Measurements from ENCODE around the gene MFAP2. TPM values are rescaled to one million over a fixed set of nuclear protein-coding genes. Genes with fewer than 3 reads are reported as not detected.

MFAP2 gene
- total RNA-seq, 1 donor from 2014 or later: 172 TPM

DNA sequence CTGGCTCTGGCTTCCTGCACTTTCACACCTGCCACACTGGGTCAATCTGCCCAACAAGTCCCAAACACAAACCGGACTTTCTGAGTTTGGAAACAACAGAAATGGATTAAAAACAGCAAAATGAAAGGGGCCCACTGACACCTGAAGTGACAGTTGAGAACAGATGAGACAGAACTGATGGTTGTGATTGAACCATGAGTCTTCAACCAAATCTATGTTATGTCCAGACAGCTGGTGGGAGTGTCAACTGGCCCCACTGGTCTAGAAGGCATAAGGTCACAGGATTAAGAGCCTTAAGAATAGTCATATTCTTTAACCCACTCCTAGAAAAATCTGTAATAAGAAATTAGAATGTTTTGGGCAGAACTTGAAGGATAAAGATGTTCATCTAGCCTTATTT lies 44.3 kb upstream of the MFAP2 start:
- no peaks in the 10 kb centered on the region for H3K27me3 Mint-ChIP-seq (ENCODE audit: unreplicated experiment)
- no peak overlapping the region for H3K4me3 Mint-ChIP-seq (ENCODE audit: unreplicated experiment)
- no peaks in the 10 kb centered on the region for H3K4me1 Mint-ChIP-seq (ENCODE audit: unreplicated experiment)
- peaks cover 59% of the 10 kb centered on the region for H3K36me3 Mint-ChIP-seq (ENCODE audit: unreplicated experiment)
- no peaks in the 10 kb centered on the region for H3K9me3 Mint-ChIP-seq (ENCODE audit: unreplicated experiment)
- DNase-seq (ENCODE audit: extremely low spot score, unreplicated experiment): no peak
- H3K27ac Mint-ChIP-seq (ENCODE audit: unreplicated experiment): no peak overlapping the region
- TF ChIP-seq, protein P1, sequence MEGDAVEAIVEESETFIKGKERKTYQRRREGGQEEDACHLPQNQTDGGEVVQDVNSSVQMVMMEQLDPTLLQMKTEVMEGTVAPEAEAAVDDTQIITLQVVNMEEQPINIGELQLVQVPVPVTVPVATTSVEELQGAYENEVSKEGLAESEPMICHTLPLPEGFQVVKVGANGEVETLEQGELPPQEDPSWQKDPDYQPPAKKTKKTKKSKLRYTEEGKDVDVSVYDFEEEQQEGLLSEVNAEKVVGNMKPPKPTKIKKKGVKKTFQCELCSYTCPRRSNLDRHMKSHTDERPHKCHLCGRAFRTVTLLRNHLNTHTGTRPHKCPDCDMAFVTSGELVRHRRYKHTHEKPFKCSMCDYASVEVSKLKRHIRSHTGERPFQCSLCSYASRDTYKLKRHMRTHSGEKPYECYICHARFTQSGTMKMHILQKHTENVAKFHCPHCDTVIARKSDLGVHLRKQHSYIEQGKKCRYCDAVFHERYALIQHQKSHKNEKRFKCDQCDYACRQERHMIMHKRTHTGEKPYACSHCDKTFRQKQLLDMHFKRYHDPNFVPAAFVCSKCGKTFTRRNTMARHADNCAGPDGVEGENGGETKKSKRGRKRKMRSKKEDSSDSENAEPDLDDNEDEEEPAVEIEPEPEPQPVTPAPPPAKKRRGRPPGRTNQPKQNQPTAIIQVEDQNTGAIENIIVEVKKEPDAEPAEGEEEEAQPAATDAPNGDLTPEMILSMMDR (IDR thresholded peaks at IDR 0.05): no peak

DNA sequence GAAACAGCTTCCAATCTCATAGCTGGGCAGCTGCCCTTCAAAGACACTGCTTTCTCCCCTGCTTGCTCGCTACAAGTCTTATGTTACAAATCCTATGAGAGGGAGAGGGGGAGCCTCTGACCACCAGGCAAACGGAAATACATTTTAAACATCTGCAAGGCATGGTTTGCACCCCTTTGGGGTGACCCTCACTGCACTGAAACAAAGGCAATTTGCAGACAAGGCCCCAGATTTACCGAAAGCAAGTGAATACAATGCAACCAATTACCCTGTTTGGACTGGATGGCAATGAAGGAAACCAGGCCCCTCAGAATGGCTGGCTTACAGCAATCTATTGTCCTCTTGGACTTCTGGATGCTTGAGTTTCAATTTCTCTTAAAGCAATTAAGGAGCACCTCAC lies 43.2 kb upstream of the MFAP2 start:
- no peak for DNase-seq (ENCODE audit: extremely low spot score, unreplicated experiment)
- Mint-ChIP-seq H3K4me1 (ENCODE audit: unreplicated experiment) (no peaks in the 10 kb centered on the region), H3K27ac (ENCODE audit: unreplicated experiment) (no peak overlapping the region), H3K27me3 (ENCODE audit: unreplicated experiment) (no peaks in the 10 kb centered on the region), H3K4me3 (ENCODE audit: unreplicated experiment) (no peak overlapping the region), H3K9me3 (ENCODE audit: unreplicated experiment) (no peaks in the 10 kb centered on the region), H3K36me3 (ENCODE audit: unreplicated experiment) (peaks cover 67% of the 10 kb centered on the region)
- TF ChIP-seq, protein P1 (IDR thresholded peaks at IDR 0.05): no peak

- Mint-ChIP-seq H3K9me3 (ENCODE audit: unreplicated experiment) (no peaks in the 10 kb centered on the region), H3K27ac (ENCODE audit: unreplicated experiment) (no peak overlapping the region), H3K36me3 (ENCODE audit: unreplicated experiment) (peaks cover 66% of the 10 kb centered on the region), H3K4me3 (ENCODE audit: unreplicated experiment) (no peak overlapping the region), H3K27me3 (ENCODE audit: unreplicated experiment) (no peaks in the 10 kb centered on the region), H3K4me1 (ENCODE audit: unreplicated experiment) (no peaks in the 10 kb centered on the region)
- no peak for DNase-seq (ENCODE audit: extremely low spot score, unreplicated experiment)
- TF ChIP-seq, protein P1 (IDR thresholded peaks at IDR 0.05): no peak
These were observed 42.7 kb upstream of the MFAP2 start for GRCh38 chr1:17023102-17023501.

- no peak overlapping the region for H3K4me3 Mint-ChIP-seq (ENCODE audit: unreplicated experiment)
- no peaks in the 10 kb centered on the region for H3K4me1 Mint-ChIP-seq (ENCODE audit: unreplicated experiment)
- H3K27me3 Mint-ChIP-seq (ENCODE audit: unreplicated experiment): no peaks in the 10 kb centered on the region
- DNase-seq (ENCODE audit: extremely low spot score, unreplicated experiment): no peak
- H3K9me3 Mint-ChIP-seq (ENCODE audit: unreplicated experiment): no peaks in the 10 kb centered on the region
- H3K27ac Mint-ChIP-seq (ENCODE audit: unreplicated experiment): no peak overlapping the region
- peaks cover 61% of the 10 kb centered on the region for H3K36me3 Mint-ChIP-seq (ENCODE audit: unreplicated experiment)
- TF ChIP-seq, protein P1 (IDR thresholded peaks at IDR 0.05): no peak
These were observed 41.5 kb upstream of the MFAP2 start for GRCh38 chr1:17021896-17022295.

DNA sequence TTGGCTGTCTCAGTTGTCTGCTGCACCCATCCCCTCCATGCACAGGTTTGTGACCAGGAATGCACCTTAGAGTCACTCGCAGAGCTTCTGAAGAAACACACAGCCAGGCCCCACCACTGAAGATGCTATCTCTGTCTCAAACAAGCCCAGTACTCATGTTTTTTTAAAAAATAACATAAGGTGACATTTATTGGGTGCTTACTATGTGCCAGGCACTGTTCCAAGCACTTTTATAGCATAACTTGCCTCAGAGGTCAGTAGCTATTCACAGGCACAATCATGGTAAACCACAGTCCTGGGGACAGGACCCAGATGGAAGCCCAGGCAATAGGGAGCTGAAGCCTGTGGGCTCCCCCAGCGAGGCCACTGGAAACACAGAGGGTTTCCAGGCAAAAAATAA lies 40.1 kb upstream of the MFAP2 start:
- Mint-ChIP-seq H3K27ac (ENCODE audit: unreplicated experiment) (no peak overlapping the region), H3K36me3 (ENCODE audit: unreplicated experiment) (peaks cover 57% of the 10 kb centered on the region)
- TF ChIP-seq, protein P1 (IDR thresholded peaks at IDR 0.05): no peak

More for the DNA sequence above, 40.1 kb upstream of the MFAP2 start:
- Mint-ChIP-seq H3K4me1 (ENCODE audit: unreplicated experiment) (peaks cover 11% of the 10 kb centered on the region), H3K9me3 (ENCODE audit: unreplicated experiment) (no peaks in the 10 kb centered on the region), H3K4me3 (ENCODE audit: unreplicated experiment) (no peak overlapping the region), H3K27me3 (ENCODE audit: unreplicated experiment) (no peaks in the 10 kb centered on the region)
- DNase-seq (ENCODE audit: extremely low spot score, unreplicated experiment): no peak

All from osteocyte (in vitro differentiated cells).